Measurements from ENCODE around the gene GFM1. TPM values are rescaled to one million over a fixed set of nuclear protein-coding genes. Genes with fewer than 3 reads are reported as not detected.

The GFM1 gene
- total RNA-seq, 1 experiment from 2014 or later: 44.5 TPM

DNA sequence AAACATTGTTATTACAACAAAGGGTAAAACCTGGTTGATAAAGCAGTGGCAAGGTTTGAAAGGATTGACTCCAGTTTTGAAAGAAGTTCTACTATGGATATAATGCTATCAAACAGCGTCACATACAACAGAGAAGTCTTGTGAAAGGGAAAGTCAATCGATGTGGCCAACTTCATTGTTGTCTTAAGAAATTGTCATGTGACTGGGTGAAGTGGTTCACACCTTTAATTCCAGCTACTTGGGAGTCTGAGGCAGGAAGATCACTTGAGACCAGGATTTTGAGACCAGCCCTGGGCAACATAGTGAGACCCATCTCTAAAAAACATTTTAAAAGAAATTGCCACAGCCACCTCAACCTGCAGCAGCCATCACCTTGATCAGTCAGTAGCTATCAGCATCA is 34.4 kb downstream of the GFM1 start:
- no peak overlapping the region for H3K27ac Mint-ChIP-seq
- H3K9me3 Mint-ChIP-seq: no peaks in the 10 kb centered on the region
- no peaks in the 10 kb centered on the region for H3K27me3 Mint-ChIP-seq (ENCODE audit: low read depth)
- TF ChIP-seq ZBTB21 (CRISPR knock-in tag; IDR thresholded peaks at IDR 0.05; ENCODE audit: borderline replicate concordance) (no peak), JUN (CRISPR knock-in tag; IDR thresholded peaks at IDR 0.05) (no peak), ELF4 (CRISPR knock-in tag; IDR thresholded peaks at IDR 0.05; ENCODE audit: low read depth) (no peak), SMAD4 (CRISPR knock-in tag; IDR thresholded peaks at IDR 0.05) (no peak), ZNF138 (CRISPR knock-in tag; conservative IDR thresholded peaks at IDR 0.05) (no peak), ZNF219 (CRISPR knock-in tag; IDR thresholded peaks at IDR 0.05; ENCODE audit: borderline replicate concordance) (no peak), NFE2L1 (CRISPR knock-in tag; IDR thresholded peaks at IDR 0.05) (no peak), CREM (CRISPR knock-in tag; IDR thresholded peaks at IDR 0.05) (no peak), GRHL2 (CRISPR knock-in tag; IDR thresholded peaks at IDR 0.05; ENCODE audit: insufficient replicate concordance, severe bottlenecking) (no peak), NR3C1 (CRISPR knock-in tag; conservative IDR thresholded peaks at IDR 0.05; ENCODE audit: low read depth) (no peak)
- TF ChIP-seq, protein P1, sequence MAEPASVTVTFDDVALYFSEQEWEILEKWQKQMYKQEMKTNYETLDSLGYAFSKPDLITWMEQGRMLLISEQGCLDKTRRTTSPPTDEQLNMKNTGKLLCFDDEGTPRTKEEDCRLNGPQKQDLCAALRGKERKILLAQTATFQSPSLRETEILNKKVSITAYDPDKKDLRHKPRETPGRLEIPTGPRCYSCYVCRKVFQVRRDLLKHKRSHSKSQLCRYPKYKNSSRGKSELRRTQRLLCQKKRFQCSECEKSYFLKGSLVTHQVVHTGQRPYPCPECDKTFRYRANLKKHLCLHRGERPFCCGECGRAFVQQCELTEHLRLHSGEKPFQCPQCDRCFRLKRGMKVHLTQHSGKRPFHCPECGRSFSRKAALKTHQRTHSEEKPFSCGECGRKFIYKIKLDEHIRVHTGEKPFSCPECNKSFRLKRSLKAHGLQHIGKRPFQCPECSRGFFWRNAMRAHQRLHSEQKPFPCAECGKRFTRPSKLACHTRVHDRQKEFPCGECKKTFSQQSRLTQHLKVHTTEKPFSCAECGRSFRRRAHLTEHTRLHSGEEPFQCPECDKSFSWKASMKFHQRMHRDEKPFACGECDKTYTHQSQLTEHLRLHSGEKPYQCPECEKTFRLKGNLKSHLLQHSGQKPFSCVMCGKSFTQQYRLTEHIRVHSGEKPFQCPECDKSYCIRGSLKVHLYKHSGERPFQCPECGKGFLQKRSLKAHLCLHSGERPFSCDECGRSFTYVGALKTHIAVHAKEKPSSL (CRISPR knock-in tag; conservative IDR thresholded peaks at IDR 0.05): no peak
- TF ChIP-seq, protein P2, sequence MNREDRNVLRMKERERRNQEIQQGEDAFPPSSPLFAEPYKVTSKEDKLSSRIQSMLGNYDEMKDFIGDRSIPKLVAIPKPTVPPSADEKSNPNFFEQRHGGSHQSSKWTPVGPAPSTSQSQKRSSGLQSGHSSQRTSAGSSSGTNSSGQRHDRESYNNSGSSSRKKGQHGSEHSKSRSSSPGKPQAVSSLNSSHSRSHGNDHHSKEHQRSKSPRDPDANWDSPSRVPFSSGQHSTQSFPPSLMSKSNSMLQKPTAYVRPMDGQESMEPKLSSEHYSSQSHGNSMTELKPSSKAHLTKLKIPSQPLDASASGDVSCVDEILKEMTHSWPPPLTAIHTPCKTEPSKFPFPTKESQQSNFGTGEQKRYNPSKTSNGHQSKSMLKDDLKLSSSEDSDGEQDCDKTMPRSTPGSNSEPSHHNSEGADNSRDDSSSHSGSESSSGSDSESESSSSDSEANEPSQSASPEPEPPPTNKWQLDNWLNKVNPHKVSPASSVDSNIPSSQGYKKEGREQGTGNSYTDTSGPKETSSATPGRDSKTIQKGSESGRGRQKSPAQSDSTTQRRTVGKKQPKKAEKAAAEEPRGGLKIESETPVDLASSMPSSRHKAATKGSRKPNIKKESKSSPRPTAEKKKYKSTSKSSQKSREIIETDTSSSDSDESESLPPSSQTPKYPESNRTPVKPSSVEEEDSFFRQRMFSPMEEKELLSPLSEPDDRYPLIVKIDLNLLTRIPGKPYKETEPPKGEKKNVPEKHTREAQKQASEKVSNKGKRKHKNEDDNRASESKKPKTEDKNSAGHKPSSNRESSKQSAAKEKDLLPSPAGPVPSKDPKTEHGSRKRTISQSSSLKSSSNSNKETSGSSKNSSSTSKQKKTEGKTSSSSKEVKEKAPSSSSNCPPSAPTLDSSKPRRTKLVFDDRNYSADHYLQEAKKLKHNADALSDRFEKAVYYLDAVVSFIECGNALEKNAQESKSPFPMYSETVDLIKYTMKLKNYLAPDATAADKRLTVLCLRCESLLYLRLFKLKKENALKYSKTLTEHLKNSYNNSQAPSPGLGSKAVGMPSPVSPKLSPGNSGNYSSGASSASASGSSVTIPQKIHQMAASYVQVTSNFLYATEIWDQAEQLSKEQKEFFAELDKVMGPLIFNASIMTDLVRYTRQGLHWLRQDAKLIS (CRISPR knock-in tag; IDR thresholded peaks at IDR 0.05; ENCODE audit: borderline replicate concordance): no peak
- TF ChIP-seq, protein P3, sequence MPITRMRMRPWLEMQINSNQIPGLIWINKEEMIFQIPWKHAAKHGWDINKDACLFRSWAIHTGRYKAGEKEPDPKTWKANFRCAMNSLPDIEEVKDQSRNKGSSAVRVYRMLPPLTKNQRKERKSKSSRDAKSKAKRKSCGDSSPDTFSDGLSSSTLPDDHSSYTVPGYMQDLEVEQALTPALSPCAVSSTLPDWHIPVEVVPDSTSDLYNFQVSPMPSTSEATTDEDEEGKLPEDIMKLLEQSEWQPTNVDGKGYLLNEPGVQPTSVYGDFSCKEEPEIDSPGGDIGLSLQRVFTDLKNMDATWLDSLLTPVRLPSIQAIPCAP (CRISPR knock-in tag; IDR thresholded peaks at IDR 0.05): no peak
- TF ChIP-seq, protein P4, sequence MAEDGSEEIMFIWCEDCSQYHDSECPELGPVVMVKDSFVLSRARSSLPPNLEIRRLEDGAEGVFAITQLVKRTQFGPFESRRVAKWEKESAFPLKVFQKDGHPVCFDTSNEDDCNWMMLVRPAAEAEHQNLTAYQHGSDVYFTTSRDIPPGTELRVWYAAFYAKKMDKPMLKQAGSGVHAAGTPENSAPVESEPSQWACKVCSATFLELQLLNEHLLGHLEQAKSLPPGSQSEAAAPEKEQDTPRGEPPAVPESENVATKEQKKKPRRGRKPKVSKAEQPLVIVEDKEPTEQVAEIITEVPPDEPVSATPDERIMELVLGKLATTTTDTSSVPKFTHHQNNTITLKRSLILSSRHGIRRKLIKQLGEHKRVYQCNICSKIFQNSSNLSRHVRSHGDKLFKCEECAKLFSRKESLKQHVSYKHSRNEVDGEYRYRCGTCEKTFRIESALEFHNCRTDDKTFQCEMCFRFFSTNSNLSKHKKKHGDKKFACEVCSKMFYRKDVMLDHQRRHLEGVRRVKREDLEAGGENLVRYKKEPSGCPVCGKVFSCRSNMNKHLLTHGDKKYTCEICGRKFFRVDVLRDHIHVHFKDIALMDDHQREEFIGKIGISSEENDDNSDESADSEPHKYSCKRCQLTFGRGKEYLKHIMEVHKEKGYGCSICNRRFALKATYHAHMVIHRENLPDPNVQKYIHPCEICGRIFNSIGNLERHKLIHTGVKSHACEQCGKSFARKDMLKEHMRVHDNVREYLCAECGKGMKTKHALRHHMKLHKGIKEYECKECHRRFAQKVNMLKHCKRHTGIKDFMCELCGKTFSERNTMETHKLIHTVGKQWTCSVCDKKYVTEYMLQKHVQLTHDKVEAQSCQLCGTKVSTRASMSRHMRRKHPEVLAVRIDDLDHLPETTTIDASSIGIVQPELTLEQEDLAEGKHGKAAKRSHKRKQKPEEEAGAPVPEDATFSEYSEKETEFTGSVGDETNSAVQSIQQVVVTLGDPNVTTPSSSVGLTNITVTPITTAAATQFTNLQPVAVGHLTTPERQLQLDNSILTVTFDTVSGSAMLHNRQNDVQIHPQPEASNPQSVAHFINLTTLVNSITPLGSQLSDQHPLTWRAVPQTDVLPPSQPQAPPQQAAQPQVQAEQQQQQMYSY (CRISPR knock-in tag; IDR thresholded peaks at IDR 0.05): no peak
- TF ChIP-seq, protein P5, sequence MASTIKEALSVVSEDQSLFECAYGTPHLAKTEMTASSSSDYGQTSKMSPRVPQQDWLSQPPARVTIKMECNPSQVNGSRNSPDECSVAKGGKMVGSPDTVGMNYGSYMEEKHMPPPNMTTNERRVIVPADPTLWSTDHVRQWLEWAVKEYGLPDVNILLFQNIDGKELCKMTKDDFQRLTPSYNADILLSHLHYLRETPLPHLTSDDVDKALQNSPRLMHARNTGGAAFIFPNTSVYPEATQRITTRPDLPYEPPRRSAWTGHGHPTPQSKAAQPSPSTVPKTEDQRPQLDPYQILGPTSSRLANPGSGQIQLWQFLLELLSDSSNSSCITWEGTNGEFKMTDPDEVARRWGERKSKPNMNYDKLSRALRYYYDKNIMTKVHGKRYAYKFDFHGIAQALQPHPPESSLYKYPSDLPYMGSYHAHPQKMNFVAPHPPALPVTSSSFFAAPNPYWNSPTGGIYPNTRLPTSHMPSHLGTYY (CRISPR knock-in tag; IDR thresholded peaks at IDR 0.05): no peak
- TF ChIP-seq, protein P6, sequence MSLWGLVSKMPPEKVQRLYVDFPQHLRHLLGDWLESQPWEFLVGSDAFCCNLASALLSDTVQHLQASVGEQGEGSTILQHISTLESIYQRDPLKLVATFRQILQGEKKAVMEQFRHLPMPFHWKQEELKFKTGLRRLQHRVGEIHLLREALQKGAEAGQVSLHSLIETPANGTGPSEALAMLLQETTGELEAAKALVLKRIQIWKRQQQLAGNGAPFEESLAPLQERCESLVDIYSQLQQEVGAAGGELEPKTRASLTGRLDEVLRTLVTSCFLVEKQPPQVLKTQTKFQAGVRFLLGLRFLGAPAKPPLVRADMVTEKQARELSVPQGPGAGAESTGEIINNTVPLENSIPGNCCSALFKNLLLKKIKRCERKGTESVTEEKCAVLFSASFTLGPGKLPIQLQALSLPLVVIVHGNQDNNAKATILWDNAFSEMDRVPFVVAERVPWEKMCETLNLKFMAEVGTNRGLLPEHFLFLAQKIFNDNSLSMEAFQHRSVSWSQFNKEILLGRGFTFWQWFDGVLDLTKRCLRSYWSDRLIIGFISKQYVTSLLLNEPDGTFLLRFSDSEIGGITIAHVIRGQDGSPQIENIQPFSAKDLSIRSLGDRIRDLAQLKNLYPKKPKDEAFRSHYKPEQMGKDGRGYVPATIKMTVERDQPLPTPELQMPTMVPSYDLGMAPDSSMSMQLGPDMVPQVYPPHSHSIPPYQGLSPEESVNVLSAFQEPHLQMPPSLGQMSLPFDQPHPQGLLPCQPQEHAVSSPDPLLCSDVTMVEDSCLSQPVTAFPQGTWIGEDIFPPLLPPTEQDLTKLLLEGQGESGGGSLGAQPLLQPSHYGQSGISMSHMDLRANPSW (CRISPR knock-in tag; conservative IDR thresholded peaks at IDR 0.05; ENCODE audit: low read depth): no peak
- TF ChIP-seq, protein P7, sequence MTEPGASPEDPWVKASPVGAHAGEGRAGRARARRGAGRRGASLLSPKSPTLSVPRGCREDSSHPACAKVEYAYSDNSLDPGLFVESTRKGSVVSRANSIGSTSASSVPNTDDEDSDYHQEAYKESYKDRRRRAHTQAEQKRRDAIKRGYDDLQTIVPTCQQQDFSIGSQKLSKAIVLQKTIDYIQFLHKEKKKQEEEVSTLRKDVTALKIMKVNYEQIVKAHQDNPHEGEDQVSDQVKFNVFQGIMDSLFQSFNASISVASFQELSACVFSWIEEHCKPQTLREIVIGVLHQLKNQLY (CRISPR knock-in tag; IDR thresholded peaks at IDR 0.05): no peak
- ChIA-PET CTCF (interaction anchor here (1.4 kb wide), 1 partner anchor 19 kb away, joined by 3 read pairs; no protein-coding TSS in a partner anchor), POLR2A (no interaction called here)
- H3K36me3 Mint-ChIP-seq: 0 out of 2 replicates have a peak, but pooled peaks cover 3% of the 10 kb centered on the region
- no peak for DNase-seq (ENCODE audit: low spot score)
- no peak for ATAC-seq
- no peak overlapping the region for H3K4me3 Mint-ChIP-seq
- no peaks in the 10 kb centered on the region for H3K4me1 Mint-ChIP-seq
